ENCODE results near the gene CELF2. TPM values are rescaled to one million over a fixed set of nuclear protein-coding genes. Genes with fewer than 3 reads are reported as not detected.

CELF2 gene
- total and polyA plus RNA-seq, 10 donors: 13.5 to 180 (median 105) TPM

- intact Hi-C loops (cut with DNase I; ENCODE audit: low total_unique reads): no loop called here
- H3K4me1 ChIP-seq: no peaks in the 10 kb centered on the region
- no peak overlapping the region for H3K27ac ChIP-seq
- no peaks in the 10 kb centered on the region for H3K36me3 ChIP-seq
- no peak for TF ChIP-seq POLR2A (IDR thresholded peaks at IDR 0.05)
- no peak for TF ChIP-seq CTCF (IDR thresholded peaks at IDR 0.05 in 8 of 11, conservative IDR thresholded peaks at IDR 0.05 in 3 of 11)
- TF ChIP-seq POLR2AphosphoS5 (IDR thresholded peaks at IDR 0.05): no peak
- no peaks in the 10 kb centered on the region for H3K9me3 ChIP-seq
- 91 to 95% (median 95%) methylated on average over 9 of the region's 9 CpGs for WGBS, 5 donors
- no peaks in the 10 kb centered on the region for H3K27me3 ChIP-seq (replicated peaks in 1 of 7)
- no peak overlapping the region for H3K4me3 ChIP-seq
- no peak for DNase-seq
Measured at GRCh38 chr10:11351801-11352200, 334.1 kb downstream of the CELF2 start.

- Histone ChIP-seq H3K27ac (no peak overlapping the region), H3K27me3 (replicated peaks in 1 of 7) (no peaks in the 10 kb centered on the region), H3K4me1 (no peaks in the 10 kb centered on the region), H3K4me3 (no peak overlapping the region), H3K36me3 (no peaks in the 10 kb centered on the region), H3K9me3 (peaks cover 0 to 2% (median 0%) of the 10 kb centered on the region in 8 donors)
- DNase-seq: no peak
- intact Hi-C loops (cut with DNase I; ENCODE audit: low total_unique reads): no loop called here
- WGBS, 5 donors: 81 to 92% (median 87%) methylated on average over 11 to 12 of the region's 12 CpGs
- TF ChIP-seq POLR2A (IDR thresholded peaks at IDR 0.05) (no peak), POLR2AphosphoS5 (IDR thresholded peaks at IDR 0.05) (no peak), CTCF (IDR thresholded peaks at IDR 0.05 in 8 of 11, conservative IDR thresholded peaks at IDR 0.05 in 3 of 11) (no peak)
Measured at GRCh38 chr10:11353006-11353896, 335.6 kb downstream of the CELF2 start.

GRCh38 chr10:11354823-11355222, 337.2 kb downstream of the CELF2 start:
- H3K36me3 ChIP-seq: no peaks in the 10 kb centered on the region
- intact Hi-C loops (cut with DNase I; ENCODE audit: low total_unique reads): no loop called here
- H3K9me3 ChIP-seq: peaks cover 0 to 13% (median 7%) of the 10 kb centered on the region in 8 donors
- no peaks in the 10 kb centered on the region for H3K27me3 ChIP-seq (replicated peaks in 1 of 7)
- H3K27ac ChIP-seq: no peak overlapping the region
- no peak overlapping the region for H3K4me3 ChIP-seq
- DNase-seq: no peak
- TF ChIP-seq POLR2A (IDR thresholded peaks at IDR 0.05): no peak
- no peak for TF ChIP-seq POLR2AphosphoS5 (IDR thresholded peaks at IDR 0.05)
- TF ChIP-seq CTCF (IDR thresholded peaks at IDR 0.05 in 8 of 11, conservative IDR thresholded peaks at IDR 0.05 in 3 of 11): no peak
- WGBS, 5 donors: 83 to 93% (median 84%) methylated on average over 5 of the region's 5 CpGs
- H3K4me1 ChIP-seq: no peaks in the 10 kb centered on the region

- no peak overlapping the region for H3K4me3 ChIP-seq
- 58 to 71% (median 65%) methylated on average over 7 of the region's 7 CpGs for WGBS, 5 donors
- peaks cover 0 to 13% (median 7%) of the 10 kb centered on the region in 8 donors for H3K9me3 ChIP-seq
- H3K36me3 ChIP-seq: no peaks in the 10 kb centered on the region
- H3K27me3 ChIP-seq (replicated peaks in 1 of 7): no peaks in the 10 kb centered on the region
- no peak for DNase-seq
- no peak for TF ChIP-seq CTCF (IDR thresholded peaks at IDR 0.05 in 8 of 11, conservative IDR thresholded peaks at IDR 0.05 in 3 of 11)
- TF ChIP-seq POLR2AphosphoS5 (IDR thresholded peaks at IDR 0.05): no peak
- no peak for TF ChIP-seq POLR2A (IDR thresholded peaks at IDR 0.05)
- H3K4me1 ChIP-seq: no peaks in the 10 kb centered on the region
- intact Hi-C loops (cut with DNase I; ENCODE audit: low total_unique reads): no loop called here
- no peak overlapping the region for H3K27ac ChIP-seq
Measured at GRCh38 chr10:11355592-11355991, 337.9 kb downstream of the CELF2 start.

All from spleen (tissue), 11 donors.